A673 (cell line): ENCODE results near the gene TNKS2. TPM values are rescaled to one million over a fixed set of nuclear protein-coding genes. Genes with fewer than 3 reads are reported as not detected.
"Not testable (repeated sequence)": the region's sequence is repeated elsewhere in the genome, so short reads cannot be mapped to it uniquely, and the experiment has no call there.

Source experiments
- BruUV-seq: library from RNA; stranded (reverse); fragments of 400-500 nt; replicated peaks from 2 replicates; lab custom pipeline; 2021; lab: Mats Ljungman, UMichigan
- CTCF ChIA-PET: fragments of 300-600 bp; sonication (Branson Sonifier 250); formaldehyde crosslinking; loops from one replicate; lab custom pipeline; 2022; ENCODE audit warnings: antibody characterized with exemption; lab: Charles Lee
- POLR2A ChIA-PET: fragments of 300-600 bp; sonication (Branson Sonifier 250); formaldehyde crosslinking; loops from one replicate; lab custom pipeline; 2022; ENCODE audit warnings: antibody characterized with exemption; ENCODE audit not compliant: low non-redundant PET; lab: Charles Lee
- DNase-seq: peaks from one replicate; pipeline ENCODE4 v3.0.0-alpha.2; 2015; ENCODE audit warnings: low spot score
- H3K27ac ChIP-seq: fragments of 200-600 bp; sonication (generic); 2 replicates; pipeline ENCODE4 v1.5.1; 2016; ENCODE audit warnings: mixed run types, low read depth, mild to moderate bottlenecking, mixed read lengths, antibody characterized with exemption, low read length; ENCODE audit not compliant: poor library complexity, severe bottlenecking
- H3K27me3 ChIP-seq: fragments of 200-600 bp; sonication (generic); replicated peaks from 2 replicates; pipeline ENCODE4 v1.6.1; 2017; ENCODE audit warnings: mixed run types, low read depth, mild to moderate bottlenecking, mixed read lengths, antibody characterized with exemption, low read length; ENCODE audit not compliant: insufficient read depth, poor library complexity
- H3K36me3 ChIP-seq: fragments of 200-600 bp; sonication (generic); 2 replicates; pipeline ENCODE4 v1.6.1; 2016; ENCODE audit warnings: mixed run types, mild to moderate bottlenecking, mixed read lengths, antibody characterized with exemption, low read length; ENCODE audit not compliant: insufficient read depth, poor library complexity, severe bottlenecking
- H3K4me1 ChIP-seq: fragments of 200-600 bp; sonication (generic); 2 replicates; pipeline ENCODE4 v1.6.1; 2017; ENCODE audit warnings: mixed run types, mild to moderate bottlenecking, mixed read lengths, antibody characterized with exemption, low read length; ENCODE audit not compliant: insufficient read depth, poor library complexity, severe bottlenecking
- H3K4me3 ChIP-seq: fragments of 200-600 bp; sonication (generic); 2 replicates; pipeline ENCODE4 v1.5.1; 2016; ENCODE audit warnings: low read depth, mixed run types, mild to moderate bottlenecking, mixed read lengths, low read length; ENCODE audit not compliant: poor library complexity, severe bottlenecking
- H3K9me3 ChIP-seq: fragments of 200-600 bp; sonication (generic); 2 replicates; pipeline ENCODE4 v1.6.1; 2016; ENCODE audit warnings: mixed run types, low read depth, mild to moderate bottlenecking, mixed read lengths, antibody characterized with exemption, low read length; ENCODE audit not compliant: poor library complexity, severe bottlenecking
- CTCF ChIP-seq: fragments of 300-800, 200-600 bp; sonication (generic); conservative IDR thresholded peaks from 2 replicates; pipeline ENCODE4 v1.5.1; 2017; ENCODE audit warnings: low read depth, mild to moderate bottlenecking, antibody characterized with exemption, low read length, moderate library complexity, mixed read lengths
- EZH2 ChIP-seq: fragments of 200-600 bp; sonication (generic); IDR thresholded peaks from 2 replicates; pipeline ENCODE4 v1.6.1; 2017; ENCODE audit warnings: borderline replicate concordance, low read depth, mild to moderate bottlenecking, mixed read lengths, antibody characterized with exemption, low read length; ENCODE audit not compliant: poor library complexity, severe bottlenecking
- intact Hi-C: fragments of 100-400 bp; cut with micrococcal nuclease; formaldehyde crosslinking; loops from one replicate; pipeline ENCODE4 v1.10.0; 2022; ENCODE audit not compliant: unreplicated experiment
- total RNA-seq: library from RNA; stranded (reverse); gene quantifications from 2 replicates; pipeline ENCODE4 v1.2.3, GENCODE V29; 2021

TNKS2 gene
- total RNA-seq, 1 experiment from 2014 or later = 39.4 TPM

GRCh38 chr10:91891125-91892001, 93.1 kb downstream of the TNKS2 start:
- H3K36me3 ChIP-seq = no peaks in the 10 kb centered on the region
- ChIA-PET POLR2A (interaction anchor here (0.6 kb wide), 1 partner anchor 14 kb away, joined by 3 read pairs; no protein-coding TSS in a partner anchor), CTCF (no interaction called here)
- no peaks in the 10 kb centered on the region for H3K27me3 ChIP-seq
- H3K4me3 ChIP-seq = no peak overlapping the region
- H3K4me1 ChIP-seq = peaks cover 8% of the 10 kb centered on the region
- no TSS peak for BruUV-seq
- TF ChIP-seq EZH2 = no peak
- no peak for TF ChIP-seq CTCF
- H3K9me3 ChIP-seq = no peaks in the 10 kb centered on the region
- no peak for DNase-seq
- no peak overlapping the region for H3K27ac ChIP-seq
- intact Hi-C loops = no loop called here

DNA sequence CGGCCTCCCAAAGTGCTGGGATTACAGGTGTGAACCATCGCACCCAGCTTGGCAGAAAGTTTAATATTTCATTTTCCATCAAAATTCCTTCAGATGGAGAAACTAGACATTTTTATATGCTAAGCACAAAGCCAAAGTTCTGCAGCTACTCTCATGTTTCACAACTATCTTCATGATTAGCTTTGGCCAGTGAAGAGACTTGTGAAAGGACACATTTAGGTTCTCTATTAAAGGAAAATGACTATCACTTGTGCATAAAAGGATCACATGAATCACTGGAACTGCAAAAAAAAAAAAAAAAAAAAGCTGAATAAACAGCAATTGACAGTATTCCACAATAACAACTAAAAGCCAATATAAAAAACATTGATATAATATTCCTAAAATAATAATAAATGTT, 94.8 kb downstream of the TNKS2 start:
- H3K4me3 ChIP-seq = no peak overlapping the region
- DNase-seq = no peak
- CTCF ChIA-PET = interaction anchor here (0.7 kb wide), 1 partner anchor 260 kb away, joined by 5 read pairs; no protein-coding TSS in a partner anchor
- no TSS peak for BruUV-seq
- intact Hi-C loops = no loop called here
- POLR2A ChIA-PET = no interaction called here
- H3K36me3 ChIP-seq = no peaks in the 10 kb centered on the region
- TF ChIP-seq CTCF (no peak), EZH2 (no peak)
- H3K4me1 ChIP-seq = no peaks in the 10 kb centered on the region
- H3K27ac ChIP-seq = no peak overlapping the region
- H3K9me3 ChIP-seq = no peaks in the 10 kb centered on the region
- no peaks in the 10 kb centered on the region for H3K27me3 ChIP-seq

GRCh38 chr10:91894261-91894685, 96.0 kb downstream of the TNKS2 start:
- intact Hi-C loops, BruUV-seq, H3K4me1 ChIP-seq, H3K4me3 ChIP-seq, CTCF ChIA-PET, DNase-seq, H3K27me3 ChIP-seq, H3K27ac ChIP-seq, H3K9me3 ChIP-seq, POLR2A ChIA-PET, H3K36me3 ChIP-seq: not testable (repeated sequence)
